Smooth muscle cell (in vitro differentiated cells): ENCODE results near the gene MYO3B. TPM values are rescaled to one million over a fixed set of nuclear protein-coding genes. Genes with fewer than 3 reads are reported as not detected.

ENCODE experiments used
- DNase-seq: peaks from one replicate; lab custom pipeline; 2025; ENCODE audit not compliant: unreplicated experiment; lab: John Stamatoyannopoulos, UW
- H2AFZ ChIP-seq: fragments of 200-600 bp; sonication (generic); 2 replicates; pipeline ENCODE4 v1.6.0; 2016; ENCODE audit warnings: antibody characterized with exemption, low read depth, mild to moderate bottlenecking
- H3F3A ChIP-seq: fragments of 200-600 bp; sonication (generic); 2 replicates; pipeline ENCODE4 v1.6.0; 2017; ENCODE audit warnings: antibody characterized with exemption, low read depth
- H3K27ac ChIP-seq: fragments of 200-600 bp; sonication (generic); 2 replicates; pipeline ENCODE4 v1.5.1; 2016; ENCODE audit warnings: low read depth, mild to moderate bottlenecking
- H3K27me3 ChIP-seq: fragments of 200-600 bp; sonication (generic); 2 replicates; pipeline ENCODE4 v1.6.1; 2016; ENCODE audit warnings: low read depth, mild to moderate bottlenecking
- H3K36me3 ChIP-seq: fragments of 200-600 bp; sonication (generic); 2 replicates; pipeline ENCODE4 v1.5.1; 2016; ENCODE audit warnings: low read depth
- H3K4me1 ChIP-seq: fragments of 200-600 bp; sonication (generic); 2 replicates; pipeline ENCODE4 v1.5.1; 2016; ENCODE audit warnings: low read depth
- H3K4me2 ChIP-seq: fragments of 200-600 bp; sonication (generic); 2 replicates; pipeline ENCODE4 v1.6.0; 2016; ENCODE audit warnings: mild to moderate bottlenecking
- H3K4me3 ChIP-seq: fragments of 200-600 bp; sonication (generic); 2 replicates; pipeline ENCODE4 v1.5.1; 2016; ENCODE audit warnings: mild to moderate bottlenecking
- H3K79me2 ChIP-seq: fragments of 200-600 bp; sonication (generic); 2 replicates; pipeline ENCODE4 v1.6.0; 2016; ENCODE audit warnings: low read depth, mild to moderate bottlenecking
- H3K9ac ChIP-seq: fragments of 200-600 bp; sonication (generic); 2 replicates; pipeline ENCODE4 v1.6.0; 2016; ENCODE audit warnings: low read depth
- H3K9me3 ChIP-seq: fragments of 200-600 bp; sonication (generic); replicated peaks from 2 replicates; pipeline ENCODE4 v1.5.1; 2016; ENCODE audit warnings: low read depth
- H4K20me1 ChIP-seq: fragments of 200-600 bp; sonication (generic); 2 replicates; pipeline ENCODE4 v1.6.0; 2016; ENCODE audit warnings: low read depth
- WGBS: methylation state at CpG from one replicate; pipeline ENCODE4 v1.1.7; 2016; ENCODE audit warnings: low lambda C conversion rate; 5-methylcytosine and 5-hydroxymethylcytosine counted together
- polyA plus RNA-seq: library from polyadenylated mRNA; unstranded; fragments of >200 nt; fragmentation: Nextera tagmentation; extraction: Ambion mirVana; gene quantifications from 2 replicates; pipeline ENCODE4 v1.2.1, GENCODE V29; 2016
- total RNA-seq: library from RNA; depleted of rRNA; stranded (reverse); fragments of >200 nt; gene quantifications from 2 replicates; pipeline ENCODE4 v1.2.3, GENCODE V29; 2014
- TF ChIP-seq, protein P1 (sequence below): fragments of 200-600 bp; sonication (generic); IDR thresholded peaks from 2 replicates; pipeline ENCODE4 v1.5.1; 2017; ENCODE audit warnings: borderline replicate concordance, mild to moderate bottlenecking, antibody characterized with exemption; ENCODE audit not compliant: insufficient read depth, poor library complexity, severe bottlenecking

The MYO3B gene
- total and polyA plus RNA-seq, 2 experiments from 2014 or later, result 0.47 to 3.1 TPM

DNA sequence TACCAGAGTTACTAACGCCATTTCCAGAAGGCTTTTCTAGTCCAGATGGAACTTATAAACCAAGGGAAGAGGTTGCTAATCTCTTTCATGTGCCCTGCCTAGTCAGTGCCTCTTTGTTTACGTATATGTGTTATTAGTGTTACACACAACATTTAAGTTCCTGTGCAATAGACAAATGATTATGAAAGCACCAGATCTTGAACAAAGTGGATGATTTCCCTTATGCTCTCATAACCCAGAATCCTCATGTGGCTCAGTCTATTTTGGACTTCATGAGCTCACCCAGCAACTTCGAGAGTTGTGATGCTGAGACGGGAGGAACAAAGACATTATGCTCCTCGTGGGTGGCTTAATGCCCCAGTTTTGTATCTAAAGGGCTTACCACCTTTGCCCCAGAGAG, 322.8 kb downstream of the MYO3B start:
- H3F3A ChIP-seq, result peaks cover 16% of the 10 kb centered on the region
- no peaks in the 10 kb centered on the region for H3K9me3 ChIP-seq
- H3K79me2 ChIP-seq, result no peaks in the 10 kb centered on the region
- H3K4me2 ChIP-seq, result no peak overlapping the region
- 46% methylated on average over 5 of the region's 5 CpGs for WGBS
- no peaks in the 10 kb centered on the region for H3K36me3 ChIP-seq
- peaks cover 43% of the 10 kb centered on the region for H3K4me1 ChIP-seq
- H4K20me1 ChIP-seq, result no peaks in the 10 kb centered on the region
- DNase-seq, result no peak
- no peak overlapping the region for H2AFZ ChIP-seq
- TF ChIP-seq, protein P1, sequence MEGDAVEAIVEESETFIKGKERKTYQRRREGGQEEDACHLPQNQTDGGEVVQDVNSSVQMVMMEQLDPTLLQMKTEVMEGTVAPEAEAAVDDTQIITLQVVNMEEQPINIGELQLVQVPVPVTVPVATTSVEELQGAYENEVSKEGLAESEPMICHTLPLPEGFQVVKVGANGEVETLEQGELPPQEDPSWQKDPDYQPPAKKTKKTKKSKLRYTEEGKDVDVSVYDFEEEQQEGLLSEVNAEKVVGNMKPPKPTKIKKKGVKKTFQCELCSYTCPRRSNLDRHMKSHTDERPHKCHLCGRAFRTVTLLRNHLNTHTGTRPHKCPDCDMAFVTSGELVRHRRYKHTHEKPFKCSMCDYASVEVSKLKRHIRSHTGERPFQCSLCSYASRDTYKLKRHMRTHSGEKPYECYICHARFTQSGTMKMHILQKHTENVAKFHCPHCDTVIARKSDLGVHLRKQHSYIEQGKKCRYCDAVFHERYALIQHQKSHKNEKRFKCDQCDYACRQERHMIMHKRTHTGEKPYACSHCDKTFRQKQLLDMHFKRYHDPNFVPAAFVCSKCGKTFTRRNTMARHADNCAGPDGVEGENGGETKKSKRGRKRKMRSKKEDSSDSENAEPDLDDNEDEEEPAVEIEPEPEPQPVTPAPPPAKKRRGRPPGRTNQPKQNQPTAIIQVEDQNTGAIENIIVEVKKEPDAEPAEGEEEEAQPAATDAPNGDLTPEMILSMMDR, result no peak
- no peaks in the 10 kb centered on the region for H3K27me3 ChIP-seq
- H3K9ac ChIP-seq, result no peak overlapping the region
- no peak overlapping the region for H3K4me3 ChIP-seq
- H3K27ac ChIP-seq, result no peak overlapping the region

DNA sequence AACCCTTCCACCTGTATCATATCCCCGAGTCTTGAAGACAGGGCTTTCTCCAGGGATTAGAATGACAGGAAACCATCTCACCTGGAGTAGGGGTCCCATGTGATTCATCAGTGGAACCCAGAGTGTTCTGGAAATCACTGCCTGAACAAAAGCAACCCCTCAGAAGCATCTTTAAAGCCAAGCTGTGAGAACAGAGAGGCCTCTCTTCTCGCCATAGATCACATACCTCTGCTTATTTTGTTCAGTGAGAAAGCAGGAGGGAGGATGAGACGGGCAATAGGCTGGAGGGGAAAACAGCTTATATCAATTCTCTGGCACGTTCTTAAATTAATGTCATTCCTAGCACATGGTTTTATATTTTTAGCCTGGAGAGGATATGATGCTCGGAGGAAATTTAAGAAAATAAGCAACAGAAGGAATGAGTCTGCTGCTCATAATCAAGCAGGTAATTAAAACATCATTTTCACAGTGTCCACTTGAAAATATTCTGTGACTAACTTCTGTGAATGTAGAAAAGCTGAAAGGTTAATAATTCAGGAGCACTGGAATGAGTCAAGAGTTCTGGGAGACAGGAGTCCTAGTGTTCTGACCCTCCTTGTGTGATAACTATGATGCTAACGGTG, 323.6 kb downstream of the MYO3B start:
- no peak overlapping the region for H3K4me3 ChIP-seq
- peaks cover 50% of the 10 kb centered on the region for H3K4me1 ChIP-seq
- peak overlapping the region; percentile 39 for H3K4me2 ChIP-seq
- TF ChIP-seq, protein P1, result no peak
- DNase-seq, result no peak
- H3K27ac ChIP-seq, result peak overlapping the region; percentile 5
- no peaks in the 10 kb centered on the region for H3K9me3 ChIP-seq
- H2AFZ ChIP-seq, result no peak overlapping the region
- H3K79me2 ChIP-seq, result no peaks in the 10 kb centered on the region
- no peaks in the 10 kb centered on the region for H3K27me3 ChIP-seq
- whole genome bisulfite sequencing, result 89% methylated on average over 6 of the region's 6 CpGs
- peaks cover 16% of the 10 kb centered on the region for H3F3A ChIP-seq
- no peak overlapping the region for H3K9ac ChIP-seq
- no peaks in the 10 kb centered on the region for H4K20me1 ChIP-seq
- no peaks in the 10 kb centered on the region for H3K36me3 ChIP-seq

DNA sequence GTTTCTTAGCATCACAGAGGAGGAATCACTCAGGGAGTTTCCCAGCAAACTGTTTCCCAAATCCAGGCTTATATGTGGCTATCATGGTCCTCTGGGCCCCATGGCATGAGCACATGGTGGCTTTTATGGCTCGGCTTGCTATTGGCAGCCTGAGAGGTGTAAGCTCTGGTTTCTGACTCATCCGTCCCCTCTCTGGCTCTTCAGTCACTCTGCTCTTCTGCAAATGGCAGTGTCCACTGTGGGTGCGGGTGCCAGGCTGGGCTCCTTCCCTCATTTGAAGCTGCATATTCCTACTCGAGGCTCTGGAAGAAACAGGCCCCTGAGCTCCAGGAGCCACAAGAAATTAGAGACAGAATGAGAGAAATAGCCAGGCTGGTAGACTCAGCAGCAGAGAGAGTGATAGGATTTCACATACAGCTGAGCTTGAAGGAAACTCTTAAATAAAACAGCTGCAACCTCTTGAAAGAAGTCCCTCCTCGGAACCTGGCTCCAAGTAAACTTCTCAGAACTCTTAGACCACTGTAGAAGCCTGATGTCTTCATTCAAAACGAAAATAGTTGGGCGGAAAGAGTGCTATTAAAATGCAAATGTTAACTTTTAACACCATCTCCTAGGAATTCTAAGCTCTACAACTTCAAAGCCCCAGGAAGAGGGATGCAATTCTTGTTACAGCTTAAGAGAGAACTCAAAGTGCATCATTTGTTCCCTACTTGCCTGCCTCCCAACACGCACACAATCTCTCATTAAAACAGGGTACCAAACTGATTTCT, 324.6 kb downstream of the MYO3B start:
- H3K9me3 ChIP-seq, result no peaks in the 10 kb centered on the region
- H4K20me1 ChIP-seq, result no peaks in the 10 kb centered on the region
- peaks cover 55% of the 10 kb centered on the region for H3K4me1 ChIP-seq
- no peaks in the 10 kb centered on the region for H3K79me2 ChIP-seq
- TF ChIP-seq, protein P1, result no peak
- H3K4me3 ChIP-seq, result no peak overlapping the region
- H3K27me3 ChIP-seq, result no peaks in the 10 kb centered on the region
- peak overlapping the region; percentile 5 for H3K27ac ChIP-seq
- peaks cover 16% of the 10 kb centered on the region for H3F3A ChIP-seq
- no peaks in the 10 kb centered on the region for H3K36me3 ChIP-seq
- H2AFZ ChIP-seq, result peak overlapping the region; percentile 28
- no peak overlapping the region for H3K9ac ChIP-seq
- WGBS, result 25% methylated on average over 8 of the region's 8 CpGs
- H3K4me2 ChIP-seq, result peak overlapping the region; percentile 39
- peak; percentile 7 for DNase-seq
